Trophoblast cell (in vitro differentiated cells and primary cell): ENCODE measurements around the gene EVC.

Experiments
- DNase-seq, 2 donors: peaks; one replicate each; pipeline ENCODE4 v3.0.0-alpha.2; 2016
- H2AFZ ChIP-seq: 2 replicates; pipeline ENCODE4 v1.6.1; 2013; ENCODE audit warnings: low read length, moderate library complexity, mild to moderate bottlenecking; ENCODE audit not compliant: insufficient read depth, poor library complexity
- H2AK5ac ChIP-seq: 2 replicates; pipeline ENCODE4 v1.6.1; 2013; ENCODE audit warnings: mild to moderate bottlenecking, low read length
- H2BK120ac ChIP-seq: 2 replicates; pipeline ENCODE4 v1.6.1; 2013; ENCODE audit warnings: low read length, mild to moderate bottlenecking, moderate library complexity; ENCODE audit not compliant: insufficient read depth, poor library complexity
- H2BK12ac ChIP-seq: 2 replicates; pipeline ENCODE4 v1.6.1; 2013; ENCODE audit warnings: mild to moderate bottlenecking, low read length, moderate library complexity
- H2BK5ac ChIP-seq: 2 replicates; pipeline ENCODE4 v1.6.1; 2013; ENCODE audit warnings: low read length, low read depth, moderate library complexity, mild to moderate bottlenecking; ENCODE audit not compliant: poor library complexity
- H3K14ac ChIP-seq: 2 replicates; pipeline ENCODE4 v1.6.1; 2013; ENCODE audit warnings: mild to moderate bottlenecking, low read length
- H3K18ac ChIP-seq: 2 replicates; pipeline ENCODE4 v1.6.1; 2013; ENCODE audit warnings: mild to moderate bottlenecking, low read length
- H3K23ac ChIP-seq: 2 replicates; pipeline ENCODE4 v1.6.1; 2013; ENCODE audit warnings: low read length
- H3K27ac ChIP-seq: 2 replicates; pipeline ENCODE4 v1.5.1; 2013; ENCODE audit warnings: low read depth, mild to moderate bottlenecking, inconsistent platforms, low read length, moderate library complexity
- H3K27me3 ChIP-seq: 2 replicates; pipeline ENCODE4 v1.6.1; 2013; ENCODE audit warnings: inconsistent platforms, mild to moderate bottlenecking, low read length, moderate library complexity; ENCODE audit not compliant: insufficient read depth
- H3K36me3 ChIP-seq, 2 experiments: 1 replicate in 1 of 2; 2 replicates in 1 of 2; pipeline ENCODE4 v1.6.1; 2013; ENCODE audit warnings: low read length in 2 of 2, mild to moderate bottlenecking in 2 of 2, moderate library complexity in 1 of 2; ENCODE audit not compliant: insufficient read depth in 2 of 2, control insufficient read depth in 1 of 2
- H3K4ac ChIP-seq: 2 replicates; pipeline ENCODE4 v1.6.1; 2013; ENCODE audit warnings: low read depth, mild to moderate bottlenecking, low read length, moderate library complexity
- H3K4me1 ChIP-seq, 2 experiments: 1 replicate in 1 of 2; 2 replicates in 1 of 2; pipeline ENCODE4 v1.6.1; 2013; ENCODE audit warnings: low read length in 2 of 2, mild to moderate bottlenecking in 2 of 2, moderate library complexity in 1 of 2; ENCODE audit not compliant: insufficient read depth in 2 of 2, control insufficient read depth in 1 of 2
- H3K4me2 ChIP-seq: 2 replicates; pipeline ENCODE4 v1.6.1; 2013; ENCODE audit warnings: inconsistent platforms, mild to moderate bottlenecking, low read length, moderate library complexity
- H3K4me3 ChIP-seq: 2 replicates; pipeline ENCODE4 v1.5.1; 2013; ENCODE audit warnings: mild to moderate bottlenecking, low read depth, low read length, inconsistent platforms
- H3K79me1 ChIP-seq: one replicate; pipeline ENCODE4 v1.6.1; 2013; ENCODE audit warnings: low read length
- H3K79me2 ChIP-seq: 2 replicates; pipeline ENCODE4 v1.6.1; 2013; ENCODE audit warnings: low read length, mild to moderate bottlenecking; ENCODE audit not compliant: control insufficient read depth, insufficient read depth, poor library complexity
- H3K9ac ChIP-seq: 2 replicates; pipeline ENCODE4 v1.6.1; 2013; ENCODE audit warnings: mild to moderate bottlenecking, low read length
- H3K9me3 ChIP-seq: 2 replicates; pipeline ENCODE4 v1.6.1; 2013; ENCODE audit warnings: low read depth, mild to moderate bottlenecking, control low read depth, inconsistent platforms, low read length; ENCODE audit not compliant: insufficient read depth
- H4K12ac ChIP-seq: 2 replicates; pipeline ENCODE4 v1.6.1; 2013; ENCODE audit warnings: low read depth, mild to moderate bottlenecking, low read length, moderate library complexity
- H4K8ac ChIP-seq: 2 replicates; pipeline ENCODE4 v1.6.1; 2013; ENCODE audit warnings: low read depth, mild to moderate bottlenecking, low read length, moderate library complexity
- H4K91ac ChIP-seq: one replicate; pipeline ENCODE4 v1.6.1; 2013; ENCODE audit warnings: low read depth, mild to moderate bottlenecking, low read length, moderate library complexity
- WGBS: extraction: QIAGEN DNeasy Blood & Tissue Kit; methylation state at CpG from one replicate; pipeline ENCODE4 v1.1.7; 2013; ENCODE audit warnings: missing lambda C conversion rate; ENCODE audit not compliant: insufficient read length, insufficient coverage; ENCODE audit errors: extremely low coverage; 5-methylcytosine and 5-hydroxymethylcytosine counted together

EVC gene

GRCh38 chr4:5782829-5783476 is 72.0 kb downstream of the EVC start:
- no peak overlapping the region for H3K4me2 ChIP-seq
- H3K79me2 ChIP-seq, result no peaks in the 10 kb centered on the region
- H3K36me3 ChIP-seq, result peaks cover 13 to 15% of the 10 kb centered on the region in 2 experiments
- H3K79me1 ChIP-seq, result no peaks in the 10 kb centered on the region
- no peak overlapping the region for H3K14ac ChIP-seq
- no peak overlapping the region for H2BK12ac ChIP-seq
- H2BK120ac ChIP-seq, result no peak overlapping the region
- H4K91ac ChIP-seq, result no peak overlapping the region
- no peaks in the 10 kb centered on the region for H3K4me1 ChIP-seq
- no peak overlapping the region for H3K27ac ChIP-seq
- no peak overlapping the region for H3K4me3 ChIP-seq
- H3K9ac ChIP-seq, result no peak overlapping the region
- no peak overlapping the region for H4K8ac ChIP-seq
- H2AFZ ChIP-seq, result no peak overlapping the region
- peak overlapping the region; percentile 14 for H3K23ac ChIP-seq
- no peaks in the 10 kb centered on the region for H3K27me3 ChIP-seq
- H2BK5ac ChIP-seq, result no peak overlapping the region
- no peak overlapping the region for H4K12ac ChIP-seq
- DNase-seq, result no peak
- H2AK5ac ChIP-seq, result no peak overlapping the region
- no peak overlapping the region for H3K18ac ChIP-seq
- no CpG with 5 or more reads among the region's 6 CpGs for WGBS
- H3K9me3 ChIP-seq, result no peaks in the 10 kb centered on the region
- H3K4ac ChIP-seq, result no peak overlapping the region

GRCh38 chr4:5783486-5783885 is 72.5 kb downstream of the EVC start:
- Histone ChIP-seq H3K4me1 (no peaks in the 10 kb centered on the region), H2BK120ac (no peak overlapping the region), H4K12ac (no peak overlapping the region), H3K27me3 (no peaks in the 10 kb centered on the region), H3K4me2 (no peak overlapping the region), H2AFZ (no peak overlapping the region), H3K79me1 (no peaks in the 10 kb centered on the region), H2BK12ac (no peak overlapping the region), H3K79me2 (no peaks in the 10 kb centered on the region), H3K4me3 (no peak overlapping the region), H2AK5ac (no peak overlapping the region), H3K9me3 (no peaks in the 10 kb centered on the region), H3K36me3 (peaks cover 13 to 17% of the 10 kb centered on the region in 2 experiments), H3K23ac (no peak overlapping the region), H4K91ac (no peak overlapping the region), H3K14ac (no peak overlapping the region), H3K18ac (no peak overlapping the region), H2BK5ac (no peak overlapping the region), H3K4ac (no peak overlapping the region), H3K27ac (no peak overlapping the region), H3K9ac (no peak overlapping the region), H4K8ac (no peak overlapping the region)
- no CpG with 5 or more reads among the region's 14 CpGs for WGBS
- DNase-seq, result no peak

- H2BK120ac ChIP-seq, result no peak overlapping the region
- H2BK12ac ChIP-seq, result no peak overlapping the region
- H3K27me3 ChIP-seq, result no peaks in the 10 kb centered on the region
- no CpG with 5 or more reads among the region's 6 CpGs for whole genome bisulfite sequencing
- H3K27ac ChIP-seq, result no peak overlapping the region
- H2AK5ac ChIP-seq, result no peak overlapping the region
- no peak for DNase-seq
- H3K18ac ChIP-seq, result no peak overlapping the region
- no peak overlapping the region for H3K14ac ChIP-seq
- H3K9me3 ChIP-seq, result no peaks in the 10 kb centered on the region
- no peak overlapping the region for H2BK5ac ChIP-seq
- H3K79me1 ChIP-seq, result no peaks in the 10 kb centered on the region
- no peak overlapping the region for H3K4me2 ChIP-seq
- H3K9ac ChIP-seq, result no peak overlapping the region
- H3K23ac ChIP-seq, result no peak overlapping the region
- H3K4me3 ChIP-seq, result no peak overlapping the region
- peaks cover 14 to 17% of the 10 kb centered on the region in 2 experiments for H3K36me3 ChIP-seq
- no peaks in the 10 kb centered on the region for H3K79me2 ChIP-seq
- no peak overlapping the region for H4K8ac ChIP-seq
- H3K4ac ChIP-seq, result no peak overlapping the region
- H3K4me1 ChIP-seq, result no peaks in the 10 kb centered on the region
- no peak overlapping the region for H4K12ac ChIP-seq
- H2AFZ ChIP-seq, result no peak overlapping the region
- no peak overlapping the region for H4K91ac ChIP-seq
Observed at GRCh38 chr4:5784021-5784420, 73.0 kb downstream of the EVC start.

GRCh38 chr4:5784960-5785611 is 74.1 kb downstream of the EVC start:
- Histone ChIP-seq H3K79me2 (no peaks in the 10 kb centered on the region), H2AK5ac (no peak overlapping the region), H3K27me3 (no peaks in the 10 kb centered on the region), H4K91ac (no peak overlapping the region), H3K14ac (no peak overlapping the region), H2BK120ac (no peak overlapping the region), H3K79me1 (no peaks in the 10 kb centered on the region), H2AFZ (no peak overlapping the region), H3K23ac (no peak overlapping the region), H3K9ac (no peak overlapping the region), H2BK5ac (no peak overlapping the region), H4K8ac (no peak overlapping the region), H3K36me3 (peaks cover 16 to 17% of the 10 kb centered on the region in 2 experiments), H3K9me3 (no peaks in the 10 kb centered on the region), H3K4me2 (no peak overlapping the region), H3K18ac (no peak overlapping the region), H3K27ac (no peak overlapping the region), H4K12ac (no peak overlapping the region), H3K4me3 (no peak overlapping the region), H2BK12ac (no peak overlapping the region), H3K4me1 (no peaks in the 10 kb centered on the region), H3K4ac (no peak overlapping the region)
- no peak for DNase-seq
- no CpG with 5 or more reads among the region's 9 CpGs for WGBS
